WTC11 (cell line): Measurements from ENCODE around the gene SBK3.

Experiments
- ATF3 ChIP-seq: sonication (generic); formaldehyde crosslinking; conservative IDR thresholded peaks from 2 replicates; pipeline ENCODE4 v1.8.1; 2022; ENCODE audit warnings: mild to moderate bottlenecking, missing genetic modification reagents
- CTCF ChIP-seq: fragments of 200-600 bp; IDR thresholded peaks from 2 replicates; pipeline ENCODE4 v1.8.0; 2022; ENCODE audit warnings: antibody characterized with exemption
- E2F4 ChIP-seq: sonication (generic); formaldehyde crosslinking; IDR thresholded peaks from 2 replicates; pipeline ENCODE4 v1.8.1; 2022; ENCODE audit warnings: low read depth, mild to moderate bottlenecking, moderate library complexity, missing genetic modification reagents, borderline replicate concordance
- MAX ChIP-seq: sonication (generic); formaldehyde crosslinking; IDR thresholded peaks from 2 replicates; pipeline ENCODE4 v1.8.0; 2022; ENCODE audit warnings: mild to moderate bottlenecking, missing genetic modification reagents
- MXD4 ChIP-seq: fragments of 250-450 bp; sonication (Bioruptor Pico); IDR thresholded peaks from 2 replicates; pipeline ENCODE4 v1.8.0; 2021; ENCODE audit warnings: mild to moderate bottlenecking, moderate library complexity, borderline replicate concordance
- NR1H2 ChIP-seq: sonication (generic); formaldehyde crosslinking; IDR thresholded peaks from 2 replicates; pipeline ENCODE4 v1.9.0; 2021; ENCODE audit warnings: mild to moderate bottlenecking, moderate library complexity, missing genetic modification reagents
- NR3C1 ChIP-seq: sonication (generic); formaldehyde crosslinking; conservative IDR thresholded peaks from 2 replicates; pipeline ENCODE4 v1.8.1; 2023; ENCODE audit warnings: low read depth, mild to moderate bottlenecking, missing genetic modification reagents
- PREB ChIP-seq: sonication (generic); formaldehyde crosslinking; IDR thresholded peaks from 2 replicates; pipeline ENCODE4 v1.8.1; 2022; ENCODE audit warnings: mild to moderate bottlenecking, missing genetic modification reagents, moderate library complexity, borderline replicate concordance
- TCF7 ChIP-seq: sonication (generic); formaldehyde crosslinking; IDR thresholded peaks from 2 replicates; pipeline ENCODE4 v1.8.0; 2022; ENCODE audit warnings: mild to moderate bottlenecking, low read depth, missing genetic modification reagents, moderate library complexity
- USF2 ChIP-seq: sonication (generic); formaldehyde crosslinking; IDR thresholded peaks from 2 replicates; pipeline ENCODE4 v1.8.1; 2023; ENCODE audit warnings: mild to moderate bottlenecking, missing genetic modification reagents, moderate library complexity

- no peak for TF ChIP-seq TCF7 (CRISPR knock-in tag)
- no peak for TF ChIP-seq USF2
- TF ChIP-seq NR1H2 (CRISPR knock-in tag): no peak
- no peak for TF ChIP-seq CTCF
- no peak for TF ChIP-seq MXD4 (CRISPR knock-in tag)
- TF ChIP-seq ATF3: no peak
- TF ChIP-seq PREB: no peak
- TF ChIP-seq MAX: no peak
- TF ChIP-seq E2F4 (CRISPR knock-in tag): no peak
- TF ChIP-seq NR3C1 (CRISPR knock-in tag): no peak
These were observed 6.0 kb downstream of the SBK3 start for GRCh38 chr19:55539090-55539984.
